GM12865 (cell line): ENCODE results near the gene ABAT.

Source experiments
- DNase-seq: peaks from one replicate; pipeline ENCODE4 v3.0.0; 2010; ENCODE audit warnings: low read depth
- H3K4me3 ChIP-seq: 2 replicates; pipeline ENCODE4 v1.5.1; 2011; ENCODE audit warnings: mild to moderate bottlenecking, low read depth, low read length, control low read depth
- TF ChIP-seq, protein P1 (sequence below): IDR thresholded peaks from 2 replicates; pipeline ENCODE4 v1.5.1; 2011; ENCODE audit warnings: low read length, control low read depth, low read depth, inconsistent platforms; ENCODE audit not compliant: insufficient read depth; ENCODE audit errors: missing control alignments

The ABAT gene

DNA sequence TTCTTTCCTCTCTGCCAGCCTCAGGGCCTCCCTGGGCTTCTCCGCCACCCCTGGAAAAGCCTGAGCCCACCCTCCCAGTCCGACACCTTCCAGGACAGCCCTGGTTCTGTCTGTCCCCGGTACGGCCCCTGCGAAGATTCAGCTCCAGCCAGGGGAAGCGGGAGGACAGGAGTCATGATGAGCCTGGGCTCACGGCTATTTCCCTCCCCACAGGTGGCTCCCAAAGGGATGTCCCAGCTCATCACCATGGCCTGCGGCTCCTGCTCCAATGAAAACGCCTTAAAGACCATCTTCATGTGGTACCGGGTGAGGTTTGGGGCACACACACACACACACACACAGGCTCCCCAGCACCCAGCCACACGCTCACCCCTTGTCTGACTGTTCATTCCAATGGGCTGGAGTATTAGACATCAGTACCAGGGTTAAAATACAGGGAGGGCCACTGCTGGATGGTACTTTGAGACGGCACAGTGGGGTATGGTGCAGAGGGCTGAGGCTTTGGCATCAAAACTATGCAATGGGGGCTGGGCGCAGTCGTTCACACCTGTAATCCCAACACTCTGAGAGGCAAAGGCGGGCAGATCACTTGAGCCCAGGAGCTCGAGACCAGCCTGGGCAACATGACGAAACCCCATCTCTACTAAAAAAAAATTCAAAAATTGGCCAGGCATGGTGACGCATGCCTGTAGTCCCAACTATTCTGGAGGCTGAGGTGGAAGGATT is 90.3 kb downstream of the ABAT start:
- TF ChIP-seq, protein P1, sequence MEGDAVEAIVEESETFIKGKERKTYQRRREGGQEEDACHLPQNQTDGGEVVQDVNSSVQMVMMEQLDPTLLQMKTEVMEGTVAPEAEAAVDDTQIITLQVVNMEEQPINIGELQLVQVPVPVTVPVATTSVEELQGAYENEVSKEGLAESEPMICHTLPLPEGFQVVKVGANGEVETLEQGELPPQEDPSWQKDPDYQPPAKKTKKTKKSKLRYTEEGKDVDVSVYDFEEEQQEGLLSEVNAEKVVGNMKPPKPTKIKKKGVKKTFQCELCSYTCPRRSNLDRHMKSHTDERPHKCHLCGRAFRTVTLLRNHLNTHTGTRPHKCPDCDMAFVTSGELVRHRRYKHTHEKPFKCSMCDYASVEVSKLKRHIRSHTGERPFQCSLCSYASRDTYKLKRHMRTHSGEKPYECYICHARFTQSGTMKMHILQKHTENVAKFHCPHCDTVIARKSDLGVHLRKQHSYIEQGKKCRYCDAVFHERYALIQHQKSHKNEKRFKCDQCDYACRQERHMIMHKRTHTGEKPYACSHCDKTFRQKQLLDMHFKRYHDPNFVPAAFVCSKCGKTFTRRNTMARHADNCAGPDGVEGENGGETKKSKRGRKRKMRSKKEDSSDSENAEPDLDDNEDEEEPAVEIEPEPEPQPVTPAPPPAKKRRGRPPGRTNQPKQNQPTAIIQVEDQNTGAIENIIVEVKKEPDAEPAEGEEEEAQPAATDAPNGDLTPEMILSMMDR: no peak
- no peak for DNase-seq
- H3K4me3 ChIP-seq: no peak overlapping the region

DNA sequence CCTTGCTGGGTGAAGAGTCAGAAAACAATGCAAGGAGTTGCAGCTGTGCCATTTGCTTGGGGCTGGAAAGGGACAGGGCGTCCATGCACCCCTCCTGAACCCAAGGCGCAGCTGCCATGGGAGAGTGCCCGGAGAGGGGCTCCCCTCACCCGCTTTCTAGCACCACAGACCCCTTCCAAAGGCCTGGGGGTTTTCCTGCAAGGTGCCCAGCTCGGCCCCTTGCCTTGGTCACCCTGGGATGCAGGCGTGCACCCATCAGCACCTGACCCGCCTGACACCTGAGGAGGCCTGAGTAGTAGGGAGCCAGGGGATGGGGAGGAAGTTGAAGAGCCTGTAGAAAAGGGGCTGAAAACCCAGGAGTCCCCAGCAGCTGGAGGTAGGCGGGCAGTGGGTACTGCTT is 92.8 kb downstream of the ABAT start:
- H3K4me3 ChIP-seq: no peak overlapping the region
- TF ChIP-seq, protein P1: no peak
- no peak for DNase-seq

DNA sequence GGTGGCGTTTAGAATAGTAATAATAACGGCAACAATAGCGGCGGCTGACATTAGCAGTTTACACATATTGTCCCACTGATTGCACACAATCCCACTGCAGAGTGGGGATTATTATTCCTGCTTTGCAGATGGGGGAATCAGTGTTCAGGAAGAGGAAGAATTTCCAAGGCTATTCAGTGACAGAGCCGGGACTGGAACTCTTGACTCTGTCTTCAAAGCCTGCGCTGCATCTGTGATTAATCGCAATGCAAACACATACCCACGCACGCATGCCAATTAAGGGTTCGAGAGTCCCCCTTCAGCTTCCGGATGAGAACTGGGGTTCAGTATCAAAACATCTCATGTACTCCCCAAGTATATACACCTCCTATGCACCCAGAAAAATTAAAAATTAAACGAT is 93.9 kb downstream of the ABAT start:
- H3K4me3 ChIP-seq: no peak overlapping the region
- TF ChIP-seq, protein P1: no peak
- no peak for DNase-seq

DNA sequence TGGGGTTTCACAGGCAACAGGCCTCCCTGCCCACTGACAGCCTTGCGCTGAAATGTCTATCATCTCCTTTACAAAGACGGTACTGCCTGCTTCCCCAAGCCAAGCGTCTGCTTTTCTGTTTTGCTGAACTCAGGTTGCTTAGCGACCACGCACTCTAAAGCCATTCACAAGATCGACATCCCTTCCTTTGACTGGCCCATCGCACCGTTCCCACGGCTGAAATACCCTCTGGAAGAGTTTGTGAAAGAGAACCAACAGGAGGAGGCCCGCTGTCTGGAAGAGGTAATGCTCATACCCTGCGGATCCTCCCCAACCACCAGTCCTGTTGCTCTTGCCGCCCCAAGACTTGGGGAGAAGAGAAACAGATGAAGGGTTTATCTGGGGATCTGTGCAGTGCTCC is 94.3 kb downstream of the ABAT start:
- no peak overlapping the region for H3K4me3 ChIP-seq
- TF ChIP-seq, protein P1: no peak
- DNase-seq: no peak

DNA sequence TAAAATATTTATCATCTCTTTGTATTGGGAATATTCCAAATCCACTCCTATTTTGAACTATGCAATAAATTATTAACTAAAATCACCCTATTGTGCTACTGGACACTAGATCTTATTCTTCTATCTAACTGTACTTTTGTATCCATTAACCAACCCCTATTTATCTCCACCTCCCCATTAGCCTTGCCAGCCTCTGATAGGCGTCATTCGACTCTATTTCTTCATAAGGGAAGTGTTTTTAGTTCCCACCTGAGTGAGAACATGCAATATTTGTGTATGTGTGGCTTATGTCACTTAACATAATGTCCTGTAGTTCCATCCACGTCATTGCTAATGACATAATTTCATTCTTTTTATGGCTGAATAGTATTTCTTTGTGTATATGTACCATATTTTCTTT is 99.1 kb downstream of the ABAT start:
- TF ChIP-seq, protein P1: no peak
- no peak overlapping the region for H3K4me3 ChIP-seq
- no peak for DNase-seq

DNA sequence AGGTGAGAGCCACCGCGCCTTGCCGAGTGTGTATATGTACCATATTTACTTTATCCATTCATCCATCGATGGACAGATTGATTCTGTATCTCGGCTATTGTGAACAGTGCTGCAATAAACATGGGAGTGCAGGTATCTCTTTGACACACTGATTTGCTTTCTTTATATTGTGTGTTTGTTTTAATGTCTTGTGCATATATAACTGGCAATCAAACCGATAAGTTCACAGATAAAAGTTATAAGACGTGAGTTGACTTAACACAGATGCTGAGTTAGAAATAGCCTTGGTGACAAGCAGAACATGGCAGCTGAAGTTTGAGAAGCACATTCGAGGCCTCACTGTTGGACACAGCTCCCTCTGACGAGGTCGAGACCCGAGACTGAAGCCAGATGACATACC is 99.8 kb downstream of the ABAT start:
- no peak overlapping the region for H3K4me3 ChIP-seq
- DNase-seq: no peak
- TF ChIP-seq, protein P1: no peak

DNA sequence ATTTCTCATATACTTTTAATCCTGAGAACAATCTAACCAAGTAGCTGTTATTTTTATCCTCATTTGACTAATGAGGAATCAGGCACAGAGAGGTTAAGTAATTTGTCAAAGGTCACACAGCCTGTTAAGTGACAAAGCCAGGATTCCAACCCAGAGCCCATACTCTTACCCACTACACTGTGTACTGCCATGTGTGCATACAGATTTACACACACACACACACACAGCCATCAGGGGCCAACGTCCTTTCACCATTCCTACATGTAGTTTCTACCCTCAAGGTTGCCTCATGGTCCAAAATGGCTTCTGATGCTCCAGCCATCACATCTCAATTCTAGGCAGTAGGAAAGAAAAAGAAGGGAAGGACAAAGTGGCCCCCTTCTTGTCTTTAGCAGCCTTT is 100.9 kb downstream of the ABAT start:
- H3K4me3 ChIP-seq: no peak overlapping the region
- TF ChIP-seq, protein P1: no peak
- no peak for DNase-seq
